ENCODE results near the gene STOM. TPM values are rescaled to one million over a fixed set of nuclear protein-coding genes. Genes with fewer than 3 reads are reported as not detected.

Gene STOM
- total RNA-seq, 4 donors from 2014 or later = 418 to 728 (median 480) TPM

DNA sequence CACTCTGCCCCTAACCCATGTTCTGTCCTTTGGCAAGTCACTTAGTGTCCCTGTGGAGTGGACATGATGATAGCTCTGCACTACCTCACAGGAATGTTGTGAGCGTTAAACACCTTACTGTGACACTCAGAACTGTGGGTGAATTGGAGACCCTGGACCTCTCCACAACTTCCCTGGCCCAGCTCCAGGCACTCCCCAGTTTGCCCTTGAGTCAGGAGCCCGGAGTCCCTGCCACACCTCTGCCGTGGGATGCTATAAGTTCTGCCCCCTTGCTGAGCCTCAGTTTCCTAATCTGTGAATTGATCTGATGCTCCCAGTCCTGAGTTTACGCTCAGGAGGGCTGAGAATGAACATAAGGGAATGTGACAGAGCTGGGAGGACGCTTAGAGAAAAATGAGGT, 67.7 kb downstream of the STOM start:
- TF ChIP-seq, protein P1, sequence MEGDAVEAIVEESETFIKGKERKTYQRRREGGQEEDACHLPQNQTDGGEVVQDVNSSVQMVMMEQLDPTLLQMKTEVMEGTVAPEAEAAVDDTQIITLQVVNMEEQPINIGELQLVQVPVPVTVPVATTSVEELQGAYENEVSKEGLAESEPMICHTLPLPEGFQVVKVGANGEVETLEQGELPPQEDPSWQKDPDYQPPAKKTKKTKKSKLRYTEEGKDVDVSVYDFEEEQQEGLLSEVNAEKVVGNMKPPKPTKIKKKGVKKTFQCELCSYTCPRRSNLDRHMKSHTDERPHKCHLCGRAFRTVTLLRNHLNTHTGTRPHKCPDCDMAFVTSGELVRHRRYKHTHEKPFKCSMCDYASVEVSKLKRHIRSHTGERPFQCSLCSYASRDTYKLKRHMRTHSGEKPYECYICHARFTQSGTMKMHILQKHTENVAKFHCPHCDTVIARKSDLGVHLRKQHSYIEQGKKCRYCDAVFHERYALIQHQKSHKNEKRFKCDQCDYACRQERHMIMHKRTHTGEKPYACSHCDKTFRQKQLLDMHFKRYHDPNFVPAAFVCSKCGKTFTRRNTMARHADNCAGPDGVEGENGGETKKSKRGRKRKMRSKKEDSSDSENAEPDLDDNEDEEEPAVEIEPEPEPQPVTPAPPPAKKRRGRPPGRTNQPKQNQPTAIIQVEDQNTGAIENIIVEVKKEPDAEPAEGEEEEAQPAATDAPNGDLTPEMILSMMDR (IDR thresholded peaks at IDR 0.05; ENCODE audit: low read depth) = no peak

DNA sequence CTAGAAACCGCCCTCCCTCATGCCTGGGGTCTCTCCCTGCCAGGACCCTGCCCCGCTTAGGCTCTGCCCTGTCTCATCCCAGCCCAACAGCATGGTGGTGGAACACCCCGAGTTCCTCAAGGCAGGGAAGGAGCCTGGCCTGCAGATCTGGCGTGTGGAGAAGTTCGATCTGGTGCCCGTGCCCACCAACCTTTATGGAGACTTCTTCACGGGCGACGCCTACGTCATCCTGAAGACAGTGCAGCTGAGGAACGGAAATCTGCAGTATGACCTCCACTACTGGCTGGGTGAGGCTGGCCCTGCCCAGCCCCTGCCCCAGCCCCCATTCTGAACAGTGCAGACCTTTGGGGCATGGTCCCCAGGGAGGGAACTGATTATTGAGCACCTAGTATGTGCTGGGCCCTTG, 68.2 kb downstream of the STOM start:
- TF ChIP-seq, protein P1 (IDR thresholded peaks at IDR 0.05; ENCODE audit: low read depth) = no peak

DNA sequence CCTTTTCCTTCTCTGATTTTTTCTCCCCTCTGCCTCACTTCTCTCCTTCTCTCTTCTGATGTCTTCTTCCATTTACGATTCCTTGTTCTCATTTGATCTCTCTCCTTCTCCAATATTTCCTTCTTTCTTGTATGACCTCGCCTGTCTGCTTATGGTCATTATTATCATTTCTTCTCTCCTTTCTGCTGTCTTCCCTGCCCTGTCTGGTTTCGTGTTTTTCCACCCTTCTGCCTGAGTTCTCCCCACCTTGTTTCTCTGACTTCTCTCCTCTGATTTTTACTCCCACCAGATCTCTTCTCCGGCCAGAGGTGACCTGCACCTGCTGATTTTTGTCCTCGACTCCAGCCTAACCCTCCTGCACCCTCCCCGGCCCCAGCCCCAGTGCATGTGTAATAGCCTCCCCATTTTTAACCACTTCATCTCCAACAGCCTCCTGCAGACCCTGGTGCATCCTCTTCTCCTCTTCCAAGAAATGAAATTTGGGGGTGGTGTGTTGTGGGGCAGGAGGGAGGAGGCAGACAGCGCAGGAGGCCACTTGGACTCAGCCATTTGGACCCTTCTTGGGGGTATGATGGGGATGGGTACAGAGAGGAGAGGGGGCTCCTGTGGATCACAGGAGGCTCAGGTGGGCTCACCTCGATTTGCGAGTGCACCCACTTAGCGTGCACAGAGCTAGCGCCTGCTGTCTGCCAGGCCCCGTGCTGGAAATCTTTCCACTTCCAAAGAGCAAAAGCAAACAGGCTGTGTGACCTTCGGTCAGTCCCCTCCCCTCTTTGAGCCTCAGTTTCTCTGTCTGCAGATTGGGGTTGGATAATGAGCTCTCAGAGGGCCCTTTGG, 69.5 kb downstream of the STOM start:
- TF ChIP-seq, protein P1 (IDR thresholded peaks at IDR 0.05; ENCODE audit: low read depth) = no peak

DNA sequence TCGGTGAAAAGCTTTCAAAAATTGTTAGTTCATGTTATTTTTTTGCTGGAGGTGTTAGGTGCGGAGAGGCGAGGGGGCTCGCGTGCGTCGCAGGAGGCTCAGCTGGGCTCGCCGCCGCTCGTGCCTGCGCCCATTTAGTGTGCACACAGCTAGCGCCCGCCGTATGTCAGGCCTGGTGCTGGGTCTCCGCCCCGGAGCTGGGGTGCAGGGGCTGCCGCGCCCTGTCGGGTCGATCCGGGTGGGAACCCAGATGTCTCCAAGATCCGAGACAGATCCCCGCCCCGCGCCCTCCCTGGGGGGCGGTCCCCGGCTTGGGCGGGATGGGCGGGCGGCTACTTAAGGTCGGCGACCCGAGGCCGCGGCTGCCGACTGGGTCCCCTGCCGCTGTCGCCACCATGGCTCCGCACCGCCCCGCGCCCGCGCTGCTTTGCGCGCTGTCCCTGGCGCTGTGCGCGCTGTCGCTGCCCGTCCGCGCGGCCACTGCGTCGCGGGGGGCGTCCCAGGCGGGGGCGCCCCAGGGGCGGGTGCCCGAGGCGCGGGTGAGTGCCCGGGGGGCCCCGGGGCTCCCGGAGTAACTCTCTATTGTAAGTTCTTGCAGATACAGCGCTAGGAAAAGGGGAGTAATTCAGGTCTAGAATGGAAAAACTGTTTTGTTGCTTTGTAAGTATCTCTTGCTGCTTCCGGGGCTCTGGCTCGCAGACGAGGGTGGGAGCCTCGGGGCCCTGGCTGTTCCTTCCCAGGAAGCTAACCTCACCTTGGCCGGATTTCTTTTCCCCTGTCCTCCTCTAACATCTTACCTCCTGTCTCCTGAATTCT, 70.4 kb downstream of the STOM start:
- TF ChIP-seq, protein P1 (IDR thresholded peaks at IDR 0.05; ENCODE audit: low read depth) = no peak

DNA sequence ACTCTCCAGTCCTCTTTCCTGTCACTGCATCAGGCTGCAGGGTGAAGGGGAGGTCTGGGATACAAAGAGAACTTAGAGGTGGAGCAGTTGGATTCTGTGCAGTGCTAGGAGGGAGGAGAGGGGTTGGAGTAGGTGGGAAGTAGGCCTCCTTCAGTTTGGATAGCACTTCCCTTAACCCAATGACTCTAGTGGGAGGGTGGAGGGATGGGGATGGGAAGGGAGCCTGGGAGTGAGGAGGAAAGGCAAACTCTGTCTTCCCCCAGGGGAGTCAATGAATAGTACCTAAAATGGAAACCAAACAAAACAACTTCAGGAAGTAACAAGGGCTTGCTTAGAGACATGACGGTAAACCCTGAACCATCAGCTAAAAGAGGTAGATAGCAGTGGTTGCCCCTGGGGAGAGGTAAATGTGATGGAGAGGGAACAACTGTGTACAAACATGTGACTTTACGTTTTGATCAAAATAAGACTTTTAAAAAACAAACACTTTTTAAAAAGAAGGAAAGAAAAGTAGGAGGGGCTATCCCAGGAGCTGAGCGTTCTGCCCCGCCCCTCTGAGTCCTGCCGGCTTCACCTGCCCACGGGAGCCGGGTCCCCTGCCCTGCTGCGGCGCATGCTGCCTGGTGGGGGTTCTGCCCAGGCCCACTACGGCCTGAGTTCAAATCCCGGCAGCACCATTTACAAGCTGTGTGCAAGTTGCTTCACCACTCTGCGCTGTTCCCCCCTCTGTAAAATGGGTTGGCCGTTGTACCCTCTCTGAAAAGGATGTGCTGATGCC, 71.2 kb downstream of the STOM start:
- TF ChIP-seq, protein P1 (IDR thresholded peaks at IDR 0.05; ENCODE audit: low read depth) = no peak

DNA sequence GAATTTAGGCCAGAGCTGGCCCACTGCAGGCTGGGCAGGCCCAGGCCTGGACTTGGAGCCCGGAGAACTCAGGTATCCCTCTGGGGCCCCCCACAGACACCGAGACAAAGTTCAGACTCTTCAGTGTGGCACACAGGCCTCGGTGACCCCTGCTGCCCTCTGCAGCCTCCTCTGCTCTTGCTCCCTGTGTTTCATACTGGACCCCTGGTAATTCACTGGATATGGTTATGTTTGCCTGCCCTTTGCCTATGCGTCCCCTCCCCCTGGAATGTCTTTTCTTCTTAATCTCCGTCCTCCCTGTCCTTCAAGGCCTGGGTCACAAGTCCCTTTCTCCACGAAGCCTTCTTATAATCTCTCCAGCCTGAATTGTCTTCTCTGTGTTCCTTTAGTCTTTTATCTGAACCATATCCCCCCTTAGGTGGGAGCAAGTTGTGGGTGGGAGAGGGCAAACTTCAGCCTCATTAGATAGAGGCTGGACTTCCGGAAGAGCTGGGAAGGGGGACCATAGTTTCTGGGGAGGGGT, 72.0 kb downstream of the STOM start:
- TF ChIP-seq, protein P1 (IDR thresholded peaks at IDR 0.05; ENCODE audit: low read depth) = no peak

Data from subcutaneous adipose tissue (tissue), 4 donors.